Endothelial cell of umbilical vein (primary cell): ENCODE results near the gene CLEC16A. TPM values are rescaled to one million over a fixed set of nuclear protein-coding genes. Genes with fewer than 3 reads are reported as not detected.
"Not testable (repeated sequence)": the region's sequence is repeated elsewhere in the genome, so short reads cannot be mapped to it uniquely, and the experiment has no call there.

Experiments
- BruUV-seq: library from RNA; stranded (reverse); fragments of 400-500 nt; replicated peaks from 2 replicates; lab custom pipeline; 2021; lab: Mats Ljungman, UMichigan
- CTCF ChIA-PET: fragments of 300-600, 350-600 bp; sonication (Branson Sonifier 250); formaldehyde crosslinking; loops from one replicate; lab custom pipeline; 2021; ENCODE audit warnings: antibody characterized with exemption, inconsistent platforms; lab: Charles Lee
- POLR2A ChIA-PET: fragments of 300-600, 350-600 bp; sonication (Branson Sonifier 250); formaldehyde crosslinking; loops from one replicate; lab custom pipeline; 2021; ENCODE audit warnings: antibody characterized with exemption, inconsistent platforms; lab: Charles Lee
- DNase-seq: peaks from one replicate; pipeline ENCODE4 v3.0.0-alpha.2; 2011; ENCODE audit warnings: low read depth, low spot score
- FAIRE-seq: peaks from 2 replicates; lab custom pipeline; 2011; peaks lifted over from hg19 to GRCh38; lab: Jason Lieb, UNC
- H2AFZ ChIP-seq: 2 replicates; pipeline ENCODE4 v1.6.0; 2012; ENCODE audit warnings: low read depth, low read length, control low read depth, inconsistent platforms
- H3K27ac ChIP-seq: 2 replicates; pipeline ENCODE4 v1.5.1; 2011; ENCODE audit warnings: low read depth, mild to moderate bottlenecking, control low read depth, low read length, moderate library complexity; ENCODE audit not compliant: insufficient read depth
- H3K27me3 ChIP-seq, 2 experiments: 2 replicates each; pipeline versions ENCODE4 v1.6.0 to v1.6.1; 2011; ENCODE audit warnings: low read length in 2 of 2, mixed read lengths in 1 of 2; ENCODE audit not compliant: control insufficient read depth in 2 of 2, insufficient read depth in 2 of 2
- H3K36me3 ChIP-seq, 2 experiments: 2 replicates in 1 of 2; 3 replicates in 1 of 2; pipeline ENCODE4 v1.5.1; 2011; ENCODE audit warnings: low read length in 2 of 2, mild to moderate bottlenecking in 1 of 2, moderate library complexity in 1 of 2; ENCODE audit not compliant: control insufficient read depth in 2 of 2, insufficient read depth in 2 of 2; ENCODE audit errors: extremely low read depth in 1 of 2
- H3K4me1 ChIP-seq: 3 replicates; pipeline ENCODE4 v1.5.1; 2011; ENCODE audit warnings: mild to moderate bottlenecking, low read length; ENCODE audit not compliant: control insufficient read depth, insufficient read depth; ENCODE audit errors: extremely low read depth
- H3K4me2 ChIP-seq: 2 replicates; pipeline ENCODE4 v1.6.1; 2011; ENCODE audit warnings: low read length, control low read depth, mixed read lengths; ENCODE audit not compliant: insufficient read depth
- H3K4me3 ChIP-seq, 3 experiments: fragments of 200-600 bp in 1 of 3; sonication (generic), shearing (Covaris generic) in 1 of 3; replicated peaks in 1 of 3; 2 replicates each; pipeline ENCODE4 v1.5.1; 2011 to 2016; ENCODE audit warnings: control low read depth in 3 of 3, low read length in 3 of 3, mild to moderate bottlenecking in 2 of 3, inconsistent platforms in 1 of 3, low read depth in 1 of 3, moderate library complexity in 1 of 3; ENCODE audit not compliant: insufficient read depth in 1 of 3
- H3K79me2 ChIP-seq: 2 replicates; pipeline ENCODE4 v1.6.0; 2012; ENCODE audit warnings: low read length, inconsistent platforms; ENCODE audit not compliant: control insufficient read depth, insufficient read depth
- H3K9ac ChIP-seq: replicated peaks from 2 replicates; pipeline ENCODE3; 2011; ENCODE audit warnings: low read length, control low read depth; ENCODE audit not compliant: insufficient read depth; ENCODE audit errors: extremely low read depth
- H3K9me1 ChIP-seq: replicated peaks from 3 replicates; pipeline ENCODE4 v1.6.0; 2011; ENCODE audit warnings: mild to moderate bottlenecking, low read length; ENCODE audit not compliant: control insufficient read depth, insufficient read depth; ENCODE audit errors: extremely low read depth
- H3K9me3 ChIP-seq: replicated peaks from 2 replicates; pipeline ENCODE4 v1.5.1; 2012; ENCODE audit warnings: low read length, inconsistent platforms; ENCODE audit not compliant: control insufficient read depth, insufficient read depth
- H4K20me1 ChIP-seq: replicated peaks from 2 replicates; pipeline ENCODE3; 2011; ENCODE audit warnings: mild to moderate bottlenecking, low read length; ENCODE audit not compliant: control insufficient read depth, insufficient read depth; ENCODE audit errors: extremely low read depth
- CTCF ChIP-seq, 2 donors: IDR thresholded peaks; 1 replicate in 1 of 2; 2 replicates in 1 of 2; pipeline ENCODE4 v1.5.1; 2011; ENCODE audit warnings: low read length in 2 of 2, mild to moderate bottlenecking in 2 of 2, moderate library complexity in 2 of 2, control low read depth in 1 of 2, inconsistent platforms in 1 of 2, low read depth in 1 of 2; ENCODE audit not compliant: insufficient read depth in 1 of 2; ENCODE audit errors: extremely low read depth in 1 of 2
- dilution Hi-C: fragments of 300-500 bp; cut with MboI; formaldehyde crosslinking; loops from one replicate; pipeline ENCODE4 v1.15.0; 2019; ENCODE audit warnings: low sequenced_read_pairs; ENCODE audit not compliant: extremely low pct_ligation_motif_present
- intact Hi-C: fragments of 100-400 bp; cut with micrococcal nuclease; formaldehyde crosslinking; loops from one replicate; pipeline ENCODE4 v1.10.0; 2022
- polyA plus RNA-seq, 4 experiments: library from polyadenylated mRNA; depleted of rRNA in 3 of 4; stranded (reverse) in 3 of 4; unstranded in 1 of 4; fragments of >200 nt; gene quantifications; 2 replicates each; pipeline versions ENCODE4 v1.2.1 to v1.2.3, GENCODE V29; 2011 to 2012; ENCODE audit warnings: missing spikeins in 1 of 4
- total RNA-seq: library from RNA; stranded (reverse); gene quantifications from 2 replicates; pipeline ENCODE4 v1.2.3, GENCODE V29; 2021

CLEC16A gene
- total and polyA plus RNA-seq, 2 donors (not counting 3 experiments of a cell fraction or from before 2014, with no cell fraction given): 11.4 to 23.3 TPM

DNA sequence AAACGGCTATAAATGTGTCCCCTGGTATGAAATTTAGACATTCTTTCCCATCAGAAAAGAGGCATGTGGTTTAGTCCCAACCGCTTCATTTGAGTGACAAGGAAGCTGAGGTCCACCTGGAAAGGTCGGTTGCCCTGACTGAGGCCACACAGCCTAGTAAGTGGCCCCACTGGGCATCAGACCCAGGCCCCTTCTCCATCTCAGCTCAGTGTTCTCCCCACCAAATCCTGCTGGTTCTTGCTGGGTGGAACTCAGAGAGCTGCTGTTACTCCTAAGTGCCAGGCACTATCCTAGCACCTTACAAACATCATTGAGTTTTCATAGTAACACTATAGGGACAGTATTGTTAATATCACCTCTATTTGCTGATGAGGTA lies 158.1 kb downstream of the CLEC16A start:
- Histone ChIP-seq H3K4me2 (no peak overlapping the region), H3K27me3 (no peaks in the 10 kb centered on the region), H3K79me2 (no peaks in the 10 kb centered on the region), H3K36me3 (no peaks in the 10 kb centered on the region), H3K4me1 (peaks cover 27% of the 10 kb centered on the region), H3K9me3 (no peaks in the 10 kb centered on the region), H3K9me1 (no peaks in the 10 kb centered on the region), H2AFZ (no peak overlapping the region), H4K20me1 (no peaks in the 10 kb centered on the region), H3K9ac (no peak overlapping the region), H3K4me3 (no peak overlapping the region), H3K27ac (peak overlapping the region; percentile 26)
- intact Hi-C loops (loop anchor here (1.0 to 5.0 kb wide), 3 partner anchors 130 to 154 kb away; partner anchors contain the start of gene SOCS1), dilution Hi-C loops (no loop called here)
- ChIA-PET CTCF (interaction anchor here (0.8 to 1.5 kb wide), 10 partner anchors 26 to 254 kb away, joined by 3 to 7 read pairs (median 5); partner anchors contain the start of gene SOCS1), POLR2A (interaction anchor here (0.7 kb wide), 1 partner anchor 153 kb away, joined by 3 read pairs; the partner anchor contains the start of gene SOCS1)
- no TSS peak for BruUV-seq
- DNase-seq (no peak), FAIRE-seq (no peak)
- no peak for TF ChIP-seq CTCF (IDR thresholded peaks at IDR 0.05; ENCODE audit: extremely low read depth in 1 of 2, insufficient read depth in 1 of 2, low read depth in 1 of 2, low read length in 2 of 2)

GRCh38 chr16:11103301-11103700 lies 158.9 kb downstream of the CLEC16A start:
- DNase-seq, H3K27ac ChIP-seq, H3K4me3 ChIP-seq, H3K9me1 ChIP-seq, dilution Hi-C loops, BruUV-seq, H4K20me1 ChIP-seq, H3K4me2 ChIP-seq, H2AFZ ChIP-seq, H3K36me3 ChIP-seq, H3K9me3 ChIP-seq, POLR2A ChIA-PET, H3K9ac ChIP-seq, FAIRE-seq, H3K79me2 ChIP-seq, H3K27me3 ChIP-seq: not testable (repeated sequence)
- peaks cover 27% of the 10 kb centered on the region for H3K4me1 ChIP-seq
- CTCF ChIA-PET: interaction anchor here (0.8 to 1.5 kb wide), 2 partner anchors 18 to 152 kb away, joined by 3 to 7 read pairs; no protein-coding TSS in a partner anchor
- intact Hi-C loops: loop anchor here (5.0 kb wide), 1 partner anchor 131 kb away; no protein-coding TSS in a partner anchor
